OCI-LY3 (cell line): Measurements from ENCODE around the gene BABAM1.

Experiments
- H2AFZ ChIP-seq: fragments of 200-600, 300-600 bp; shearing (Covaris generic); 2 replicates; pipeline ENCODE4 v1.6.0; 2014; ENCODE audit warnings: antibody characterized with exemption, low read depth, low read length
- H3K27ac ChIP-seq: fragments of 200-600, 300-600 bp; sonication (generic); 2 replicates; pipeline ENCODE4 v1.5.1; 2014; ENCODE audit warnings: mild to moderate bottlenecking, low read length, moderate library complexity, mixed read lengths
- H3K27me3 ChIP-seq: fragments of 200-600, 300-600 bp; sonication (generic); 2 replicates; pipeline ENCODE4 v1.6.1; 2014; ENCODE audit warnings: low read depth, low read length, mixed read lengths
- H3K36me3 ChIP-seq: fragments of 200-600, 300-600 bp; sonication (generic); replicated peaks from 2 replicates; pipeline ENCODE3; 2014; ENCODE audit warnings: low read depth, low read length, mixed read lengths
- H3K4me1 ChIP-seq: fragments of 300-600, 200-600 bp; sonication (generic); 2 replicates; pipeline ENCODE4 v1.6.1; 2014; ENCODE audit warnings: low read length, mixed read lengths
- H3K4me2 ChIP-seq: fragments of 200-600, 300-600 bp; sonication (generic); 2 replicates; pipeline ENCODE4 v1.6.1; 2014; ENCODE audit warnings: low read length, mixed read lengths
- H3K4me3 ChIP-seq: fragments of 300-600, 200-600 bp; sonication (generic); 2 replicates; pipeline ENCODE4 v1.5.1; 2014; ENCODE audit warnings: antibody characterized with exemption, mild to moderate bottlenecking, low read length, moderate library complexity
- H3K79me2 ChIP-seq: fragments of 300-600, 200-600 bp; shearing (Covaris generic); 2 replicates; pipeline ENCODE4 v1.6.1; 2014; ENCODE audit warnings: mild to moderate bottlenecking, low read length, mixed read lengths
- H3K9ac ChIP-seq: fragments of 300-600, 200-600 bp; shearing (Covaris generic); 2 replicates; pipeline ENCODE4 v1.6.0; 2014; ENCODE audit warnings: mild to moderate bottlenecking, low read length, moderate library complexity
- H3K9me3 ChIP-seq: fragments of 200-600, 300-600 bp; shearing (Covaris generic); 2 replicates; pipeline ENCODE4 v1.6.1; 2014; ENCODE audit warnings: low read length, mixed read lengths; ENCODE audit not compliant: insufficient read depth
- H4K20me1 ChIP-seq: fragments of 200-600, 300-600 bp; sonication (generic); 2 replicates; pipeline ENCODE4 v1.6.1; 2016; ENCODE audit warnings: low read length, mixed read lengths; ENCODE audit not compliant: insufficient read depth
- EZH2phosphoT487 ChIP-seq: fragments of 200-600 bp; shearing (Covaris generic); IDR thresholded peaks from 2 replicates; pipeline ENCODE4 v1.6.1; 2018; ENCODE audit warnings: antibody characterized with exemption, mixed run types, low read depth
- TF ChIP-seq, protein P1 (sequence below): fragments of 200-600, 300-600 bp; sonication (generic); IDR thresholded peaks from 2 replicates; pipeline ENCODE4 v1.5.1; 2014; ENCODE audit warnings: antibody characterized with exemption, low read length, low read depth

Gene BABAM1

DNA sequence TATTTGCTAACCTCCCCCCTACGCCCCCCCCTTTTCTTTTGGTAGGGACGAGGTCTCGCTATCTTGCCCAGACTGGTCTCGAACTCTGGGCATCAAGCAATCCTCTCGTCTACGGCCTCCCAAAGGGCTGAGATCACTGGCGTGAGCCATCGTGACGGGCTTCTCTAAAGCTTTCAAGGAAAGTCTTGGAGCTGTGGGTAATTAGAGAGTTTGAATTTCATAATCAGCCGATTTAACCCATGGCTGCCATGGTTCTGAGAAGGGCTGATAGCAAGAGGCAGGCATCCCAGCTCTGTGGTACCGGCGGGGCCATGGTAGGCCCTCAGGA is 36.7 kb downstream of the BABAM1 start:
- TF ChIP-seq EZH2phosphoT487, result no peak
- TF ChIP-seq, protein P1, sequence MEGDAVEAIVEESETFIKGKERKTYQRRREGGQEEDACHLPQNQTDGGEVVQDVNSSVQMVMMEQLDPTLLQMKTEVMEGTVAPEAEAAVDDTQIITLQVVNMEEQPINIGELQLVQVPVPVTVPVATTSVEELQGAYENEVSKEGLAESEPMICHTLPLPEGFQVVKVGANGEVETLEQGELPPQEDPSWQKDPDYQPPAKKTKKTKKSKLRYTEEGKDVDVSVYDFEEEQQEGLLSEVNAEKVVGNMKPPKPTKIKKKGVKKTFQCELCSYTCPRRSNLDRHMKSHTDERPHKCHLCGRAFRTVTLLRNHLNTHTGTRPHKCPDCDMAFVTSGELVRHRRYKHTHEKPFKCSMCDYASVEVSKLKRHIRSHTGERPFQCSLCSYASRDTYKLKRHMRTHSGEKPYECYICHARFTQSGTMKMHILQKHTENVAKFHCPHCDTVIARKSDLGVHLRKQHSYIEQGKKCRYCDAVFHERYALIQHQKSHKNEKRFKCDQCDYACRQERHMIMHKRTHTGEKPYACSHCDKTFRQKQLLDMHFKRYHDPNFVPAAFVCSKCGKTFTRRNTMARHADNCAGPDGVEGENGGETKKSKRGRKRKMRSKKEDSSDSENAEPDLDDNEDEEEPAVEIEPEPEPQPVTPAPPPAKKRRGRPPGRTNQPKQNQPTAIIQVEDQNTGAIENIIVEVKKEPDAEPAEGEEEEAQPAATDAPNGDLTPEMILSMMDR, result no peak
- H3K4me1 ChIP-seq, result peaks cover 24% of the 10 kb centered on the region
- H3K9me3 ChIP-seq, result no peaks in the 10 kb centered on the region
- H3K27ac ChIP-seq, result no peak overlapping the region
- peak overlapping the region; percentile 73 for H3K4me2 ChIP-seq
- no peak overlapping the region for H2AFZ ChIP-seq
- peaks cover 17% of the 10 kb centered on the region for H3K79me2 ChIP-seq
- H3K27me3 ChIP-seq, result no peaks in the 10 kb centered on the region
- H3K9ac ChIP-seq, result peak overlapping the region; percentile 41; the same call in 1 of the 2 replicates
- H4K20me1 ChIP-seq, result no peaks in the 10 kb centered on the region
- H3K36me3 ChIP-seq, result no peaks in the 10 kb centered on the region
- H3K4me3 ChIP-seq, result peak overlapping the region; percentile 82

DNA sequence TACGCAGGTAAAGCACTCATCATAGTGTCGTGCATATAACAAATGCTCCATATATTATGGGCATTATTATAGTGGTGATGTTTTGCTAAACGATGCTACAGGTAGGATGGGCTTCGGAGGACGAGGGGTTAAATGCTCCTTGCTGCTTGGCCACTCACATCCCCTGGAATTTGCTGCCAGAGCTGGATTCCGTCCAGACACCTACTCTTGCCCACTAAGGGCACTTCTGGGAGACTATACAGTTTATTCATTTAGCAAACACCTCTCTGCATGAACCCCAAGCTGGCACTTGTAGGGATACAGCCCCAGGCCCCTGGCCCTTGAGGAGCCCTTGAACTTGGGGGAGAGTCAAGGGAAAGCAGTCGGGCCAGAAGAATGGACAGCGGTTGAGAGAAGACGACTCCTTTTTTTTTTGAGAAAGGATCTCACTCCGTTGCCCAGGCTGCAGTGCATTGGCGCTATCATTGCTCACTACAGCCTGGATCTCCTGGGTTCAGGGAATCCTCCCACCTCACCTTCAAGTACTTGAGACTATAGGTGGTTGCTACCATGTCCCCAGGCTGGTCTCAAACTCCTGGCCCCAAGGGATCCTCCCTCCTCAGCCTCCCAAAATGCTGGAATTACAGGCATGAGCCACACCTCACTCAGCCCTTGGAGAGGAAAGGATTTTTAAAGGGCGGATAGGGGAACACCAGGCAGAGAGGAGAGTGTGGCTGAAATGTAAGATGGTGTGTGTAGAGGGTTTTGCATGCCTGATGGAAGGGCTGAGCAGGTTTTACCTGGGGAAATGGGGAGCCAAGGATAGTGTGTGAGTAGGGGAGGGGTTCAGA is 37.4 kb downstream of the BABAM1 start:
- no peaks in the 10 kb centered on the region for H3K27me3 ChIP-seq
- H3K4me2 ChIP-seq, result peak overlapping the region; percentile 52
- peaks cover 24% of the 10 kb centered on the region for H3K4me1 ChIP-seq
- H3K9ac ChIP-seq, result peak overlapping the region; percentile 25
- peak overlapping the region; percentile 83 for H3K4me3 ChIP-seq
- no peaks in the 10 kb centered on the region for H4K20me1 ChIP-seq
- no peak overlapping the region for H2AFZ ChIP-seq
- H3K36me3 ChIP-seq, result no peaks in the 10 kb centered on the region
- peak overlapping the region; percentile 75 for H3K27ac ChIP-seq
- H3K9me3 ChIP-seq, result no peaks in the 10 kb centered on the region
- H3K79me2 ChIP-seq, result peaks cover 19% of the 10 kb centered on the region
- TF ChIP-seq EZH2phosphoT487, result no peak
- TF ChIP-seq, protein P1, result no peak

DNA sequence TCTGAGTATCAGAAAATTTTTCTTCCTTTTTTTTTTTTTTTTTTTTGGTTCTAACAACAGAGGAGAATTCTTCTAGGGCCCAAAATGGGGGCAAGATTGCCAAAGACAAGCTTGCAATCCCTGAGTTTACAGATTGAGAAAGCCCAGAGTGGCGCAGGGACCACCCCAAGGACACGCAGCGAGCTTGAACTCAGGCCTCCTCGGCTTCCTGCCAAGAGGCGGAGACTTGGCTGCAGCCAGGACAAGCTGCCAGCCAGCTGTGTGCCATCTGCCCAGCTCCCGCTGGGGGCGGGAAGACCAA is 37.9 kb downstream of the BABAM1 start:
- Histone ChIP-seq H3K4me3 (peak overlapping the region; percentile 83), H3K27me3 (no peaks in the 10 kb centered on the region), H3K79me2 (peaks cover 24% of the 10 kb centered on the region), H3K9ac (peak overlapping the region; percentile 25), H2AFZ (no peak overlapping the region), H4K20me1 (0 out of 2 replicates have a peak, but pooled peaks cover under 1% of the 10 kb centered on the region), H3K4me2 (peak overlapping the region; percentile 52), H3K4me1 (peaks cover 26% of the 10 kb centered on the region), H3K36me3 (no peaks in the 10 kb centered on the region), H3K27ac (peak overlapping the region; percentile 75), H3K9me3 (no peaks in the 10 kb centered on the region)
- TF ChIP-seq EZH2phosphoT487, result no peak
- TF ChIP-seq, protein P1, result no peak

DNA sequence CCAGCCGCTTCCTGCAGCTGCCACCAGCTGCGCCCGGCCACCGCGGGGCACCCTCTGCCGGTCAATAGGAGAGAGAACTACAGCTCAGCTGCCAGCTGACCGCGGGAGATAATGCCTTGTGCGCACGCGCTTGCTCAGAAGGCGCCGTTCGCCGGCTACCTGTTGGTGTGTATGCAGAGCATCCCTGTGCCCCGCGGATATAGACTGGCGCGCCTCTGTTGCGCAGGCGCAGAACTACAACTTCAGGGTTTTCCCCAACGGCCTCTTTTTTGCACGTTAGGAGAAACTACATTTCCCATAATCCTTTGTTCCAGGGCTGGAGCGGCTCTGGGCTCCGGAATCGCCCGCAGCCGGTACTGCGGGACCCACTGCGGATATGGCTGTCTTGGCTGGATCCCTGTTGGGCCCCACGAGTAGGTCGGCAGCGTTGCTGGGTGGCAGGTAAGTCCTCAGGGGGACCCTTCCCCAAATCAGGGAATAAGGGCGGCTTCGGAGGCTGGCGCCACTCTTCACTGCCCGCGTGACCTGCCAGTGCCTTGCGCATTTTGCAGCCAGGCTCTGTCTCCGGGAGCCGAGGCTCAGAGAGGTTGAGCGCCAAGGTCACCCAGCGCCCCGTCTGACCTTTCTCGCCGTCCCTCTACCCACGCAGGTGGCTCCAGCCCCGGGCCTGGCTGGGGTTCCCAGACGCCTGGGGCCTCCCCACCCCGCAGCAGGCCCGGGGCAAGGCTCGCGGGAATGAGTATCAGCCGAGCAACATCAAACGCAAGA is 38.5 kb downstream of the BABAM1 start, which contains the start of gene MRPL34:
TSS of gene MRPL34 (plus strand) at position 356 of the 768 bp plus-strand sequence. CDS start at position 377, 21 bp downstream.
- peak within 1 kb of the TSS; percentile 75 for H3K27ac ChIP-seq
- peak within 1 kb of the TSS; percentile 60; the same call in 1 of the 2 replicates for H2AFZ ChIP-seq
- H3K79me2 ChIP-seq, result peaks cover 30% of the 10 kb centered on the region
- H3K4me1 ChIP-seq, result peaks cover 31% of the 10 kb centered on the region
- H4K20me1 ChIP-seq, result 0 out of 2 replicates have a peak, but pooled peaks cover 5% of the 10 kb centered on the region
- no peaks in the 10 kb centered on the region for H3K9me3 ChIP-seq
- TF ChIP-seq, protein P1, result peak; percentile 79
- no peak for TF ChIP-seq EZH2phosphoT487
- H3K27me3 ChIP-seq, result no peaks in the 10 kb centered on the region
- peak within 1 kb of the TSS; percentile 83 for H3K4me3 ChIP-seq
- no peaks in the 10 kb centered on the region for H3K36me3 ChIP-seq
- H3K4me2 ChIP-seq, result peak within 1 kb of the TSS; percentile 77
- H3K9ac ChIP-seq, result peak within 1 kb of the TSS; percentile 73
